Naive thymus-derived CD4-positive, alpha-beta T cell (primary cell): ENCODE measurements around the gene MEF2A. TPM values are rescaled to one million over a fixed set of nuclear protein-coding genes. Genes with fewer than 3 reads are reported as not detected.

Experiments
- ATAC-seq: fragments of 150-1000 bp; cut with Tn5 transposase; 2 replicates; pipeline ENCODE4 v1.10.0; 2021; ENCODE audit warnings: mild to moderate bottlenecking, moderate library complexity
- CTCF ChIA-PET: fragments of 350-600 bp; sonication (Branson Sonifier 250); formaldehyde crosslinking; loops from one replicate; lab custom pipeline; 2021; ENCODE audit warnings: antibody characterized with exemption; lab: Charles Lee
- POLR2A ChIA-PET: fragments of 350-600 bp; sonication (Branson Sonifier 250); formaldehyde crosslinking; loops from one replicate; lab custom pipeline; 2021; ENCODE audit warnings: antibody characterized with exemption, inconsistent platforms; lab: Charles Lee
- DNase-seq, 9 donors: peaks; one replicate each; pipeline versions ENCODE4 v3.0.0 to v3.0.0-alpha.2; 2020 to 2022; ENCODE audit warnings: mixed read lengths in 1 of 9
- H3K27ac ChIP-seq: one replicate; pipeline ENCODE4 v1.7.0; 2013; ENCODE audit warnings: mild to moderate bottlenecking, low read depth, low read length, moderate library complexity
- H3K27me3 ChIP-seq, 2 donors: one replicate each; pipeline ENCODE4 v1.7.0; 2013; ENCODE audit warnings: low read length in 2 of 2, mild to moderate bottlenecking in 2 of 2, moderate library complexity in 2 of 2; ENCODE audit not compliant: control insufficient read depth in 2 of 2, insufficient read depth in 2 of 2
- H3K36me3 ChIP-seq, 3 experiments: 1 replicate in 2 of 3; 2 replicates in 1 of 3; pipeline ENCODE4 v1.7.0; 2013; ENCODE audit warnings: low read length in 3 of 3, mild to moderate bottlenecking in 3 of 3, moderate library complexity in 1 of 3; ENCODE audit not compliant: insufficient read depth in 3 of 3, control insufficient read depth in 2 of 3
- H3K4me1 ChIP-seq, 2 donors: one replicate each; pipeline ENCODE4 v1.7.0; 2013; ENCODE audit warnings: low read length in 2 of 2, mild to moderate bottlenecking in 2 of 2, moderate library complexity in 1 of 2; ENCODE audit not compliant: control insufficient read depth in 2 of 2, insufficient read depth in 2 of 2
- H3K4me3 ChIP-seq: 2 replicates; pipeline ENCODE4 v1.7.0; 2013; ENCODE audit warnings: mild to moderate bottlenecking, low read length
- H3K9me3 ChIP-seq, 3 experiments: 1 replicate in 2 of 3; 2 replicates in 1 of 3; pipeline ENCODE4 v1.7.0; 2013; ENCODE audit warnings: low read length in 3 of 3; ENCODE audit not compliant: control insufficient read depth in 2 of 3
- H3K27ac Mint-ChIP-seq, 9 donors: one replicate each; pipeline ENCODE4 v1.8.0; 2020 to 2022; ENCODE audit warnings: mixed read lengths in 9 of 9, mild to moderate bottlenecking in 8 of 9, moderate library complexity in 5 of 9, inconsistent platforms in 2 of 9
- H3K27me3 Mint-ChIP-seq, 5 donors: one replicate each; pipeline ENCODE4 v1.8.0; 2021 to 2022; ENCODE audit warnings: mixed read lengths in 5 of 5, mild to moderate bottlenecking in 1 of 5
- H3K36me3 Mint-ChIP-seq, 5 donors: one replicate each; pipeline ENCODE4 v1.8.0; 2020 to 2022; ENCODE audit warnings: mixed read lengths in 5 of 5, mild to moderate bottlenecking in 3 of 5, inconsistent platforms in 1 of 5
- H3K4me1 Mint-ChIP-seq, 7 donors: one replicate each; pipeline ENCODE4 v1.8.0; 2020 to 2022; ENCODE audit warnings: mixed read lengths in 7 of 7, mild to moderate bottlenecking in 3 of 7, inconsistent platforms in 1 of 7
- H3K4me3 Mint-ChIP-seq, 10 donors: one replicate each; pipeline ENCODE4 v1.8.0; 2020 to 2022; ENCODE audit warnings: mild to moderate bottlenecking in 10 of 10, mixed read lengths in 10 of 10, moderate library complexity in 6 of 10, inconsistent platforms in 2 of 10
- H3K9me3 Mint-ChIP-seq, 11 donors: one replicate each; pipeline ENCODE4 v1.8.0; 2020 to 2022; ENCODE audit warnings: mixed read lengths in 11 of 11, mild to moderate bottlenecking in 4 of 11, inconsistent platforms in 1 of 11, moderate library complexity in 1 of 11
- intact Hi-C, 2 donors: fragments of 100-400 bp; cut with micrococcal nuclease; formaldehyde crosslinking; loops; one replicate each; pipeline ENCODE4 v1.15.1; 2023
- polyA plus RNA-seq, 2 donors: library from polyadenylated mRNA; unstranded; fragments of 300-500 nt; fragmentation: Illumina TruSeq; gene quantifications; one replicate each; pipeline ENCODE4 v1.2.3, GENCODE V29; 2021
- total RNA-seq, 6 experiments: library from RNA in 5 of 6; stranded (reverse) in 5 of 6; gene quantifications; 1 replicate in 5 of 6; 2 replicates in 1 of 6; pipeline ENCODE4 v1.2.3 and lab custom pipeline; 2021 to 2026

The MEF2A gene
- total and polyA plus RNA-seq, 7 experiments from 2014 or later = 17.2 to 42.8 (median 34.0) TPM

GRCh38 chr15:99580076-99580475, 14.3 kb downstream of the MEF2A start:
- ChIA-PET POLR2A (interaction anchor here (0.9 to 1.4 kb wide), 2 partner anchors 13 to 15 kb away, joined by 3 to 4 read pairs; partner anchors contain the start of gene MEF2A), CTCF (no interaction called here)
- Mint-ChIP-seq H3K9me3 (peaks cover under 1 to 13% (median 8%) of the 10 kb centered on the region in 11 donors), H3K4me1 (peaks cover 18 to 76% (median 70%) of the 10 kb centered on the region in 7 donors), H3K27me3 (no peaks in the 10 kb centered on the region), H3K27ac (peak overlapping the region in 3 of 9 donors; percentile 19 to 53 (median 25)), H3K4me3 (peak overlapping the region in 4 of 10 donors; percentile 5 to 68 (median 32)), H3K36me3 (peaks cover 6 to 32% (median 20%) of the 10 kb centered on the region in 5 donors)
- H3K36me3 ChIP-seq = no peaks in the 10 kb centered on the region
- H3K27ac ChIP-seq = no peak overlapping the region
- ATAC-seq (no peak), DNase-seq (no peak)
- H3K27me3 ChIP-seq = no peaks in the 10 kb centered on the region
- H3K4me3 ChIP-seq = no peak overlapping the region
- H3K4me1 ChIP-seq = peaks cover 0 to 5% of the 10 kb centered on the region in 2 donors
- intact Hi-C loops = no loop called here
- H3K9me3 ChIP-seq = no peaks in the 10 kb centered on the region

GRCh38 chr15:99582508-99582960, 16.8 kb downstream of the MEF2A start:
- ChIA-PET CTCF (interaction anchor here (1.3 to 1.6 kb wide), 2 partner anchors 8 to 122 kb away, joined by 3 read pairs; no protein-coding TSS in a partner anchor), POLR2A (interaction anchor here (0.8 to 1.4 kb wide), 2 partner anchors 11 to 16 kb away, joined by 3 to 4 read pairs; partner anchors contain the start of gene MEF2A)
- H3K27ac ChIP-seq = no peak overlapping the region
- intact Hi-C loops = no loop called here
- H3K36me3 ChIP-seq = peaks cover 0 to 4% (median 0%) of the 10 kb centered on the region in 3 experiments
- H3K9me3 ChIP-seq = no peaks in the 10 kb centered on the region
- ATAC-seq = no peak
- no peak for DNase-seq
- H3K27ac Mint-ChIP-seq = peak overlapping the region in 1 of 9 donors; percentile 41
- peaks cover 2 to 38% (median 16%) of the 10 kb centered on the region in 11 donors for H3K9me3 Mint-ChIP-seq
- H3K4me1 Mint-ChIP-seq = peaks cover 18 to 59% (median 54%) of the 10 kb centered on the region in 7 donors
- peaks cover 6 to 45% (median 34%) of the 10 kb centered on the region in 5 donors for H3K36me3 Mint-ChIP-seq
- H3K4me1 ChIP-seq = peaks cover 0 to 2% of the 10 kb centered on the region in 2 donors
- no peak overlapping the region for H3K4me3 Mint-ChIP-seq
- H3K4me3 ChIP-seq = no peak overlapping the region
- no peaks in the 10 kb centered on the region for H3K27me3 Mint-ChIP-seq
- no peaks in the 10 kb centered on the region for H3K27me3 ChIP-seq

GRCh38 chr15:99584081-99584600, 18.4 kb downstream of the MEF2A start:
- Histone ChIP-seq H3K4me3 (no peak overlapping the region), H3K27me3 (no peaks in the 10 kb centered on the region), H3K27ac (no peak overlapping the region), H3K9me3 (no peaks in the 10 kb centered on the region), H3K36me3 (peaks cover 0 to 4% (median 0%) of the 10 kb centered on the region in 3 experiments), H3K4me1 (no peaks in the 10 kb centered on the region)
- intact Hi-C loops = loop anchor here in 1 of 2 donors (2.0 kb wide), 1 partner anchor 17 kb away; no protein-coding TSS in a partner anchor
- Mint-ChIP-seq H3K27me3 (no peaks in the 10 kb centered on the region), H3K4me3 (no peak overlapping the region), H3K27ac (peak overlapping the region in 1 of 9 donors; percentile 5), H3K36me3 (peaks cover 6 to 52% (median 43%) of the 10 kb centered on the region in 5 donors), H3K9me3 (peaks cover 2 to 50% (median 20%) of the 10 kb centered on the region in 11 donors), H3K4me1 (peaks cover 13 to 57% (median 49%) of the 10 kb centered on the region in 7 donors)
- no peak for ATAC-seq
- CTCF ChIA-PET = interaction anchor here (0.6 kb wide), 1 partner anchor 266 kb away, joined by 3 read pairs; no protein-coding TSS in a partner anchor
- DNase-seq = no peak
- POLR2A ChIA-PET = no interaction called here

- H3K27me3 ChIP-seq = no peaks in the 10 kb centered on the region
- Mint-ChIP-seq H3K4me1 (peaks cover 17 to 58% (median 51%) of the 10 kb centered on the region in 7 donors), H3K36me3 (peaks cover 6 to 48% (median 43%) of the 10 kb centered on the region in 5 donors), H3K27me3 (no peaks in the 10 kb centered on the region), H3K9me3 (peaks cover 2 to 50% (median 20%) of the 10 kb centered on the region in 11 donors), H3K4me3 (no peak overlapping the region), H3K27ac (no peak overlapping the region)
- intact Hi-C loops = no loop called here
- H3K4me1 ChIP-seq = no peaks in the 10 kb centered on the region
- no peak for ATAC-seq
- DNase-seq = no peak
- CTCF ChIA-PET = interaction anchor here (0.6 kb wide), 1 partner anchor 312 kb away, joined by 3 read pairs; no protein-coding TSS in a partner anchor
- H3K9me3 ChIP-seq = no peaks in the 10 kb centered on the region
- H3K4me3 ChIP-seq = no peak overlapping the region
- no peak overlapping the region for H3K27ac ChIP-seq
- POLR2A ChIA-PET = no interaction called here
- H3K36me3 ChIP-seq = peaks cover 0 to 4% (median 0%) of the 10 kb centered on the region in 3 experiments
These were observed 20.3 kb downstream of the MEF2A start for GRCh38 chr15:99586121-99586520.

GRCh38 chr15:99589801-99590200, 24.0 kb downstream of the MEF2A start:
- ATAC-seq (no peak), DNase-seq (no peak)
- CTCF ChIA-PET = interaction anchor here (0.9 kb wide), 1 partner anchor 62 kb away, joined by 3 read pairs; no protein-coding TSS in a partner anchor
- H3K27me3 Mint-ChIP-seq = no peaks in the 10 kb centered on the region
- no peak overlapping the region for H3K4me3 ChIP-seq
- peaks cover 0 to 49% (median 43%) of the 10 kb centered on the region in 5 donors for H3K36me3 Mint-ChIP-seq
- intact Hi-C loops = no loop called here
- peaks cover 26 to 62% (median 54%) of the 10 kb centered on the region in 7 donors for H3K4me1 Mint-ChIP-seq
- H3K27ac Mint-ChIP-seq = no peak overlapping the region
- POLR2A ChIA-PET = no interaction called here
- no peaks in the 10 kb centered on the region for H3K27me3 ChIP-seq
- peaks cover 0 to 49% (median 17%) of the 10 kb centered on the region in 11 donors for H3K9me3 Mint-ChIP-seq
- H3K9me3 ChIP-seq = no peaks in the 10 kb centered on the region
- peaks cover 0 to 4% (median 0%) of the 10 kb centered on the region in 3 experiments for H3K36me3 ChIP-seq
- peak overlapping the region in 1 of 10 donors; percentile 39 for H3K4me3 Mint-ChIP-seq
- H3K4me1 ChIP-seq = no peaks in the 10 kb centered on the region
- no peak overlapping the region for H3K27ac ChIP-seq

GRCh38 chr15:99590913-99591646, 25.3 kb downstream of the MEF2A start:
- Mint-ChIP-seq H3K4me3 (peak overlapping the region in 3 of 10 donors; percentile 1 to 46 (median 36)), H3K36me3 (peaks cover 8 to 44% (median 43%) of the 10 kb centered on the region in 5 donors), H3K27ac (peak overlapping the region in 4 of 9 donors; percentile 7 to 33 (median 10)), H3K27me3 (no peaks in the 10 kb centered on the region), H3K4me1 (peaks cover 26 to 71% (median 63%) of the 10 kb centered on the region in 7 donors), H3K9me3 (peaks cover 2 to 47% (median 13%) of the 10 kb centered on the region in 11 donors)
- peaks cover 0 to under 1% (median 0%) of the 10 kb centered on the region in 3 experiments for H3K36me3 ChIP-seq
- DNase-seq = no peak
- no peaks in the 10 kb centered on the region for H3K4me1 ChIP-seq
- no peaks in the 10 kb centered on the region for H3K9me3 ChIP-seq
- no peak for ATAC-seq
- intact Hi-C loops = no loop called here
- no peak overlapping the region for H3K4me3 ChIP-seq
- H3K27me3 ChIP-seq = no peaks in the 10 kb centered on the region
- ChIA-PET CTCF (interaction anchor here (0.7 kb wide), 1 partner anchor 9 kb away, joined by 3 read pairs; no protein-coding TSS in a partner anchor), POLR2A (interaction anchor here (0.6 kb wide), 2 partner anchors 17 to 124 kb away, joined by 3 read pairs; no protein-coding TSS in a partner anchor)
- H3K27ac ChIP-seq = no peak overlapping the region
